Measurements from ENCODE around the gene ST8SIA2. TPM values are rescaled to one million over a fixed set of nuclear protein-coding genes. Genes with fewer than 3 reads are reported as not detected.

ST8SIA2 gene
- total RNA-seq, 2 donors from 2014 or later, result 0.73 to 2.3 TPM

DNA sequence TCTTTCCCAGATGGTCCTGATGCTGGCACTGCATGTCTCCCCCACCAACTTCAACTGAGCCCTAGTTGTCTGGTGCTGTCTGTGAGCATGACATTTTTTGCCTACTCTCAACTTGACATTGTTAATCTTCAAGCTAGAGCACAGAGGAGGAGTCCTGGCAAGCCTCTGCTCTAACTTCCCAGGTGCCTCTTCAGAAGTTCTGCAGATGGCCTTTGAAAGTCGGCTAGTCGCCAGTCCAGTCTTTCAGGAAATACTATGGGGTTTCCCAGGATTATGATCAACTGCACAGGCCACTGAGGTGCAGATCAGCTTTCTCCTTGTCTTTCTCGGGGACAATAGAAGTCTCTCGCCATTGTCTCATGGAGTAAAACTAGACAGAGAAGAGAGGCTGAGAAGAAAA is 86.7 kb downstream of the ST8SIA2 start:
- Histone ChIP-seq H3K4me3 (no peak overlapping the region), H3K27me3 (replicated peaks; ENCODE audit: insufficient read depth) (no peaks in the 10 kb centered on the region), H3K27ac (no peak overlapping the region), H3K36me3 (no peaks in the 10 kb centered on the region), H3K4me1 (replicated peaks) (no peaks in the 10 kb centered on the region), H3K9me3 (no peaks in the 10 kb centered on the region)
- DNase-seq (ENCODE audit: low spot score), result no peak
- WGBS, result 42% methylated on average over 4 of the region's 4 CpGs
- no peak for TF ChIP-seq POLR2AphosphoS5 (IDR thresholded peaks at IDR 0.05)
- intact Hi-C loops (cut with DNase I), result no loop called here

DNA sequence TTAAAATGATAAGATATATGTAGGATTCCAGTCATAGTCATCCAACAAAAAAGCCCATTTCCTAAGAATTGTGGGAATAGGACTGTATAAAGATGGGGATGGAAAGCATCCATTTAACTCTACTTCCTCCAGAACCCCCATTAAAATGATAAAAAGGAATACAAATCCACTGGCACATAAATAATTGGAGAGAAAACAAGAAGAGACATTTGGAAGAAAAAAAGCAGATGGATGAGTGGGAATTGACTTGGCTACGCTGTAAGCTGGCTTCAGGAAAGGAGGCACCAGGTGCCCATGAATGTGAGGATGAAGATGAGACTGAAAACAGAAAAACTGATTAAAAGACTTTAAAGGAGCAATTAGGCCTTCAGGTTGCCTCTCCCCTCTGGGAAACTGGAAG is 91.8 kb downstream of the ST8SIA2 start:
- 97% methylated on average over 1 of the region's 1 CpG for WGBS
- Histone ChIP-seq H3K36me3 (no peaks in the 10 kb centered on the region), H3K27ac (no peak overlapping the region), H3K4me3 (no peak overlapping the region), H3K4me1 (replicated peaks) (no peaks in the 10 kb centered on the region), H3K9me3 (no peaks in the 10 kb centered on the region), H3K27me3 (replicated peaks; ENCODE audit: insufficient read depth) (no peaks in the 10 kb centered on the region)
- no peak for DNase-seq (ENCODE audit: low spot score)
- intact Hi-C loops (cut with DNase I), result no loop called here
- TF ChIP-seq POLR2AphosphoS5 (IDR thresholded peaks at IDR 0.05) (no peak), POLR2A (IDR thresholded peaks at IDR 0.05) (no peak)
- TF ChIP-seq, protein P1, sequence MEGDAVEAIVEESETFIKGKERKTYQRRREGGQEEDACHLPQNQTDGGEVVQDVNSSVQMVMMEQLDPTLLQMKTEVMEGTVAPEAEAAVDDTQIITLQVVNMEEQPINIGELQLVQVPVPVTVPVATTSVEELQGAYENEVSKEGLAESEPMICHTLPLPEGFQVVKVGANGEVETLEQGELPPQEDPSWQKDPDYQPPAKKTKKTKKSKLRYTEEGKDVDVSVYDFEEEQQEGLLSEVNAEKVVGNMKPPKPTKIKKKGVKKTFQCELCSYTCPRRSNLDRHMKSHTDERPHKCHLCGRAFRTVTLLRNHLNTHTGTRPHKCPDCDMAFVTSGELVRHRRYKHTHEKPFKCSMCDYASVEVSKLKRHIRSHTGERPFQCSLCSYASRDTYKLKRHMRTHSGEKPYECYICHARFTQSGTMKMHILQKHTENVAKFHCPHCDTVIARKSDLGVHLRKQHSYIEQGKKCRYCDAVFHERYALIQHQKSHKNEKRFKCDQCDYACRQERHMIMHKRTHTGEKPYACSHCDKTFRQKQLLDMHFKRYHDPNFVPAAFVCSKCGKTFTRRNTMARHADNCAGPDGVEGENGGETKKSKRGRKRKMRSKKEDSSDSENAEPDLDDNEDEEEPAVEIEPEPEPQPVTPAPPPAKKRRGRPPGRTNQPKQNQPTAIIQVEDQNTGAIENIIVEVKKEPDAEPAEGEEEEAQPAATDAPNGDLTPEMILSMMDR (IDR thresholded peaks at IDR 0.05), result no peak

DNA sequence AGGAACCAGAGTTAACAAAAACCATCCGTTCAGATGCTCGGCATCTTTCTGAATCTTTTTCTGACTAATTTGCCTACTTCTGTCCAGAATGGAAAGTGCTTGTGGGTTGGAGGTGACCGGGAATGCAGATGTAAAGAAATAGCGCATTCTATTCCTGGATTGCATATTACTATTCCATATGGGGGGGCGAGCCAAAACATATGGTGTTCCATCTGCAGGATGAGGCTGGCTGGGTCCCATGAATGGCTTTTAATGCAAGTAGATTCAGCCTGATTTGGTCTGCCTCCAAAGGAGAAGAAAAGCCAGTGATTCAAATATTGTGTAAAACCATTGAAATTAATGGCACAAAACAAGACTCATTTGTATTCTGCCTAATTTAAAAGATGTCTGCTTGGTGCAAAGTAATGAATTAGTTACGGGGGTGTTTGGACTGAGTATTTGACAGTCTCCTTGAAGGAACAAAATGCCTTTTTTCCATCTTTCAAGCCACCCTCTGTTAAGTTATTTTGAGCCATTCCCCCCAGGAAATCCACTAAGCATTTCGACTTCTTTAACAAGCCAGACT is 99.0 kb downstream of the ST8SIA2 start:
- Histone ChIP-seq H3K9me3 (no peaks in the 10 kb centered on the region), H3K27ac (no peak overlapping the region), H3K4me3 (no peak overlapping the region), H3K27me3 (replicated peaks; ENCODE audit: insufficient read depth) (no peaks in the 10 kb centered on the region), H3K36me3 (no peaks in the 10 kb centered on the region), H3K4me1 (replicated peaks) (no peaks in the 10 kb centered on the region)
- WGBS, result 87% methylated on average over 7 of the region's 7 CpGs
- no peak for DNase-seq (ENCODE audit: low spot score)
- intact Hi-C loops (cut with DNase I), result no loop called here
- TF ChIP-seq POLR2AphosphoS5 (IDR thresholded peaks at IDR 0.05), result no peak
- TF ChIP-seq, protein P1 (IDR thresholded peaks at IDR 0.05), result no peak
- no peak for TF ChIP-seq POLR2A (IDR thresholded peaks at IDR 0.05)

DNA sequence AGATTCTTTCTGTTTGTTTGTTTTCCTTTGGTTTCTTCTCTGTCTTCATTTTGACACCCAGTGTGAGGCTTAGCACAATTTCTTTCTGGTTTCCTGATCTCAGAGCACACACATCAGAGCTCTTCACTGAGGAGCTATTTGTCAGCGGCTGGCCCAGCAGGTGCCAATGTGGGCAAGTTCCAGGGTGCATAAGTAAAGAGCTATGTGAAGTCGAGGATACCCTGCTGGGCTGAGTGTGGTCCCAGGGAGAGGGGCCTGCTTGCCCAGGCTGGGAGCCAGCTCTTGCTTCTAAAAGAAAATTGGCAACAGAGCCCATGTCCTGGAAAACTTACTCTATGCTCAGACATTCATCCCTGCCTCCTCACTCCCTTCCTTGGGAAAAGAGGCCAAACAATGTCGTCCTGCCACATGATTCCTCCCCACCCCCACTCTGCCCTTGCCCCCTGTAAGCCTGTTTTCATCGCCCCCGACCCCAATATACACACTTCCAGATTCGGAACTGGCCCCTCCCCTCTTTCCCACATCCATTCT is 101.2 kb downstream of the ST8SIA2 start:
- Histone ChIP-seq H3K27me3 (replicated peaks; ENCODE audit: insufficient read depth) (no peaks in the 10 kb centered on the region), H3K4me3 (no peak overlapping the region), H3K27ac (no peak overlapping the region), H3K4me1 (replicated peaks) (no peaks in the 10 kb centered on the region), H3K36me3 (no peaks in the 10 kb centered on the region), H3K9me3 (no peaks in the 10 kb centered on the region)
- intact Hi-C loops (cut with DNase I), result no loop called here
- TF ChIP-seq, protein P1 (IDR thresholded peaks at IDR 0.05), result no peak
- TF ChIP-seq POLR2A (IDR thresholded peaks at IDR 0.05) (no peak), POLR2AphosphoS5 (IDR thresholded peaks at IDR 0.05) (no peak)
- 35% methylated on average over 6 of the region's 6 CpGs for WGBS
- no peak for DNase-seq (ENCODE audit: low spot score)

DNA sequence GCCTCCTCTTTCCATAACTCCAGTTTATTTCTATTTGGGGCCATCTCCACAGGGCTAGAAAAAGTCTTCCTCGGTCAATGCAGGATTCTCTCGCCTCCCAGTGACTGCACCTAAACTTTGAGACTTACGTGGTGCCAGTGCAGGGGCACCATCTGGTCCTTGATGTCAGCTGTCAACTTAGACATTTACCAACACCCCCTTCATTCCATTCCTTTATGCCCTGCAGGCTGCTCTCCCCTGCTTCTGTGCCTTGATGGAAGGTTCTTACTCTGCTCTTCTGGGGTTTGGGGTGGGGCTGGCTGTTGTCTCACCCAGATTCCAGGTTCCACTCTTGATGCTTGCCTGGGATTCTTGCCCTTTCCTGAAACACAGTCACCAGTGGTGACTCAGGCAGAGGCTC is 101.8 kb downstream of the ST8SIA2 start:
- Histone ChIP-seq H3K4me3 (no peak overlapping the region), H3K27me3 (replicated peaks; ENCODE audit: insufficient read depth) (no peaks in the 10 kb centered on the region), H3K9me3 (no peaks in the 10 kb centered on the region), H3K4me1 (replicated peaks) (no peaks in the 10 kb centered on the region), H3K27ac (no peak overlapping the region), H3K36me3 (no peaks in the 10 kb centered on the region)
- 86% methylated on average over 3 of the region's 3 CpGs for WGBS
- intact Hi-C loops (cut with DNase I), result no loop called here
- TF ChIP-seq POLR2A (IDR thresholded peaks at IDR 0.05) (no peak), POLR2AphosphoS5 (IDR thresholded peaks at IDR 0.05) (no peak)
- TF ChIP-seq, protein P1 (IDR thresholded peaks at IDR 0.05), result no peak
- no peak for DNase-seq (ENCODE audit: low spot score)
